ENCODE measurements around the gene TIRAP. TPM values are rescaled to one million over a fixed set of nuclear protein-coding genes. Genes with fewer than 3 reads are reported as not detected.
"Not testable (repeated sequence)": the region's sequence is repeated elsewhere in the genome, so short reads cannot be mapped to it uniquely, and the experiment has no call there.

Gene TIRAP
- 10 to 100 TPM; 10.2 to 16.7 (median 10.8) TPM for polyA plus RNA-seq (ENCODE audit: insufficient read length in 3 of 3)
- long read RNA-seq, donor 1: 0 reads
- long read RNA-seq, donor 2: 0 reads
- long read RNA-seq, donor 3, partial matches to known transcripts: 0 of 3 reads
- long read RNA-seq, donor 3, other reads (novel, unspliced or antisense): 0 of 3 reads
- long read RNA-seq, donor 4: 0 reads
- long read RNA-seq, donor 5: 0 reads
- long read RNA-seq, donor 6, partial matches to known transcripts: 0 of 1 reads
- long read RNA-seq, donor 6, other reads (novel, unspliced or antisense): 0 of 1 reads
- long read RNA-seq, donor 7, partial matches to known transcripts: 0 of 2 reads
- long read RNA-seq, donor 7, other reads (novel, unspliced or antisense): 0 of 2 reads
- long read RNA-seq, donor 8, partial matches to known transcripts: 0 of 7 reads
- long read RNA-seq, donor 8, other reads (novel, unspliced or antisense): 5 of 7 reads
- long read RNA-seq, donor 9, partial matches to known transcripts: 0 of 1 reads
- long read RNA-seq, donor 9, other reads (novel, unspliced or antisense): 0 of 1 reads
- long read RNA-seq, donor 10, partial matches to known transcripts: 0 of 3 reads
- long read RNA-seq, donor 10, other reads (novel, unspliced or antisense): 0 of 3 reads
- long read RNA-seq, donor 11, partial matches to known transcripts: 0 of 2 reads
- long read RNA-seq, donor 11, other reads (novel, unspliced or antisense): 0 of 2 reads
- long read RNA-seq, donor 12: 0 reads
- long read RNA-seq, donor 13: 0 reads
- long read RNA-seq, donor 14: 0 reads
- long read RNA-seq, donor 15: 0 reads
- long read RNA-seq, donor 16: 0 reads

- DNase-seq (ENCODE audit: extremely low read depth in 1 of 11, low read depth in 9 of 11, low spot score in 4 of 11): peak in 3 of 11 donors; percentile 39 to 61 (median 40)
These were observed at the start of gene TIRAP for GRCh38 chr11:126282736-126283591. TSS of gene TIRAP (plus strand) at chr11:126283093. CDS start at chr11:126290895, 7,802 bp downstream.

- DNase-seq (ENCODE audit: extremely low read depth in 1 of 11, low read depth in 9 of 11, low spot score in 4 of 11): no peak
These were observed 49.5 kb upstream of the TIRAP start for GRCh38 chr11:126233391-126233790.

GRCh38 chr11:126246636-126247035, 36.3 kb upstream of the TIRAP start:
- no peak for DNase-seq (ENCODE audit: extremely low read depth in 1 of 11, low read depth in 9 of 11, low spot score in 4 of 11)

GRCh38 chr11:126253265-126253664, 29.6 kb upstream of the TIRAP start:
- no peak for DNase-seq (ENCODE audit: extremely low read depth in 1 of 11, low read depth in 9 of 11, low spot score in 4 of 11)

- no peak for DNase-seq (ENCODE audit: extremely low read depth in 1 of 11, low read depth in 9 of 11, low spot score in 4 of 11)
These were observed 28.1 kb upstream of the TIRAP start for GRCh38 chr11:126254819-126255218.

- not testable (repeated sequence) for DNase-seq (ENCODE audit: extremely low read depth in 1 of 11, low read depth in 9 of 11, low spot score in 4 of 11)
These were observed 27.4 kb upstream of the TIRAP start for GRCh38 chr11:126255507-126255906.

GRCh38 chr11:126256216-126256615, 26.7 kb upstream of the TIRAP start:
- no peak for DNase-seq (ENCODE audit: extremely low read depth in 1 of 11, low read depth in 9 of 11, low spot score in 4 of 11)

- DNase-seq (ENCODE audit: extremely low read depth in 1 of 11, low read depth in 9 of 11, low spot score in 4 of 11): no peak
These were observed 25.7 kb upstream of the TIRAP start for GRCh38 chr11:126257144-126257543.

- no peak for DNase-seq (ENCODE audit: extremely low read depth in 1 of 11, low read depth in 9 of 11, low spot score in 4 of 11)
These were observed 25.1 kb upstream of the TIRAP start for GRCh38 chr11:126257764-126258163.

- DNase-seq (ENCODE audit: extremely low read depth in 1 of 11, low read depth in 9 of 11, low spot score in 4 of 11): no peak
These were observed 20.7 kb upstream of the TIRAP start for GRCh38 chr11:126262216-126262615.

- no peak for DNase-seq (ENCODE audit: extremely low read depth in 1 of 11, low read depth in 9 of 11, low spot score in 4 of 11)
These were observed 19.4 kb upstream of the TIRAP start for GRCh38 chr11:126263489-126263888.

GRCh38 chr11:126265811-126266210, 17.1 kb upstream of the TIRAP start:
- DNase-seq (ENCODE audit: extremely low read depth in 1 of 11, low read depth in 9 of 11, low spot score in 4 of 11): no peak

- DNase-seq (ENCODE audit: extremely low read depth in 1 of 11, low read depth in 9 of 11, low spot score in 4 of 11): no peak
These were observed 15.2 kb upstream of the TIRAP start for GRCh38 chr11:126267650-126268049.

GRCh38 chr11:126268361-126268707, 14.6 kb upstream of the TIRAP start:
- peak in 1 of 11 donors; percentile 10 for DNase-seq (ENCODE audit: extremely low read depth in 1 of 11, low read depth in 9 of 11, low spot score in 4 of 11)

- peak; percentile 90 to 99 (median 97) for DNase-seq (ENCODE audit: extremely low read depth in 1 of 11, low read depth in 9 of 11, low spot score in 4 of 11)
These were observed 13.9 kb upstream of the TIRAP start, which contains the start of the genes FOXRED1 and SRPRA for GRCh38 chr11:126268708-126269579. TSS of gene FOXRED1 (plus strand) at chr11:126269154. CDS start at chr11:126269207, 53 bp downstream. TSS of gene SRPRA (minus strand) at chr11:126268895. CDS start at chr11:126268804, 91 bp downstream.

GRCh38 chr11:126277322-126277721, 5.6 kb upstream of the TIRAP start:
- no peak for DNase-seq (ENCODE audit: extremely low read depth in 1 of 11, low read depth in 9 of 11, low spot score in 4 of 11)

GRCh38 chr11:126277780-126278179, 5.1 kb upstream of the TIRAP start:
- DNase-seq (ENCODE audit: extremely low read depth in 1 of 11, low read depth in 9 of 11, low spot score in 4 of 11): no peak

- DNase-seq (ENCODE audit: extremely low read depth in 1 of 11, low read depth in 9 of 11, low spot score in 4 of 11): no peak
These were observed 3.7 kb upstream of the TIRAP start for GRCh38 chr11:126279191-126279590.
